Gastrocnemius medialis (tissue), 4 donors: ENCODE measurements around the gene PRKAR2B.
"Not testable (repeated sequence)": the region's sequence is repeated elsewhere in the genome, so short reads cannot be mapped to it uniquely, and the experiment has no call there.

ENCODE experiments used
- POLR2A ChIP-seq, 2 donors: fragments of 450-650 bp; IDR thresholded peaks; one replicate each; pipeline ENCODE4 v1.6.1; 2017; ENCODE audit warnings: antibody characterized with exemption in 2 of 2, mild to moderate bottlenecking in 2 of 2, moderate library complexity in 2 of 2
- TF ChIP-seq, protein P1 (sequence below), 5 experiments: fragments of 450-650 bp in 3 of 5; fragments of 200-600 bp in 2 of 5; sonication (generic) in 2 of 5; IDR thresholded peaks in 4 of 5; conservative IDR thresholded peaks in 1 of 5; 1 replicate in 4 of 5; 2 replicates in 1 of 5; pipeline ENCODE4 v1.5.1; 2016 to 2019; ENCODE audit warnings: antibody characterized with exemption in 5 of 5, mild to moderate bottlenecking in 3 of 5, moderate library complexity in 3 of 5

DNA sequence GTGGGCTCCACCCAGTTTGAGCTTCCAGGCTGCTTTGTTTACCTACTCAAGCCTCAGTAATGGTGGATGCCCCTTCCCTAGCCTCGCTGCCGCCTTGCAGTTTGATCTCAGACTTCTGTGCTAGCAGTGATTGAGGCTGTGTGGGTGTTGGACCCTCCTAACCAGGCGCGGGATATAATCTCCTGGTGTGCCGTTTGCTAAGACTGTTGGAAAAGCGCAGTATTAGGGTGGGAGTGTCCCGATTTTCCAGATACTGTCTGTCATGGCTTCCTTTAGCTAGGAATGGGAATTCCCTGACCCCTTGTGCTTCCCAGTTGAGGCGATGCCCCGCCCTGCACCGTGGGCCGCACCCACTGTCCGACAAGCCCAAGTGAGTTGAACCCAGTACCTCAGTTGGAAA lies 54.6 kb downstream of the PRKAR2B start:
- TF ChIP-seq POLR2A (IDR thresholded peaks at IDR 0.05): not testable (repeated sequence)
- TF ChIP-seq, protein P1, sequence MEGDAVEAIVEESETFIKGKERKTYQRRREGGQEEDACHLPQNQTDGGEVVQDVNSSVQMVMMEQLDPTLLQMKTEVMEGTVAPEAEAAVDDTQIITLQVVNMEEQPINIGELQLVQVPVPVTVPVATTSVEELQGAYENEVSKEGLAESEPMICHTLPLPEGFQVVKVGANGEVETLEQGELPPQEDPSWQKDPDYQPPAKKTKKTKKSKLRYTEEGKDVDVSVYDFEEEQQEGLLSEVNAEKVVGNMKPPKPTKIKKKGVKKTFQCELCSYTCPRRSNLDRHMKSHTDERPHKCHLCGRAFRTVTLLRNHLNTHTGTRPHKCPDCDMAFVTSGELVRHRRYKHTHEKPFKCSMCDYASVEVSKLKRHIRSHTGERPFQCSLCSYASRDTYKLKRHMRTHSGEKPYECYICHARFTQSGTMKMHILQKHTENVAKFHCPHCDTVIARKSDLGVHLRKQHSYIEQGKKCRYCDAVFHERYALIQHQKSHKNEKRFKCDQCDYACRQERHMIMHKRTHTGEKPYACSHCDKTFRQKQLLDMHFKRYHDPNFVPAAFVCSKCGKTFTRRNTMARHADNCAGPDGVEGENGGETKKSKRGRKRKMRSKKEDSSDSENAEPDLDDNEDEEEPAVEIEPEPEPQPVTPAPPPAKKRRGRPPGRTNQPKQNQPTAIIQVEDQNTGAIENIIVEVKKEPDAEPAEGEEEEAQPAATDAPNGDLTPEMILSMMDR (IDR thresholded peaks at IDR 0.05 in 4 of 5, conservative IDR thresholded peaks at IDR 0.05 in 1 of 5): not testable (repeated sequence)
